HepG2 (cell line): Measurements from ENCODE around the gene PITX3. TPM values are rescaled to one million over a fixed set of nuclear protein-coding genes. Genes with fewer than 3 reads are reported as not detected.

Experiments
- ATAC-seq: fragments of 200-7000 bp; cut with Tn5 transposase; 3 replicates; pipeline ENCODE4 v1.9.1; 2020; ENCODE audit warnings: mild to moderate bottlenecking, moderate library complexity
- BruUV-seq: library from RNA; stranded (reverse); fragments of 400-500 nt; replicated peaks from 2 replicates; lab custom pipeline; 2021; lab: Mats Ljungman, UMichigan
- CTCF ChIA-PET: fragments of 300-600 bp; formaldehyde crosslinking; extraction: SDS; loops from one replicate; lab custom pipeline; 2021; ENCODE audit warnings: low total read pairs, inconsistent platforms, low intra/inter-chr PET ratio; lab: Yijun Ruan, JAX
- POLR2A ChIA-PET: fragments of 350-600 bp; sonication (Branson Sonifier 250); formaldehyde crosslinking; loops from one replicate; lab custom pipeline; 2020; ENCODE audit warnings: antibody characterized with exemption, inconsistent platforms; lab: Yijun Ruan, JAX
- DNase-seq: peaks from one replicate; pipeline ENCODE4 v3.0.0-alpha.2; 2015; ENCODE audit warnings: low spot score
- FAIRE-seq: peaks from 3 replicates; lab custom pipeline; 2011; peaks lifted over from hg19 to GRCh38; lab: Jason Lieb, UNC
- H2AFZ ChIP-seq: one replicate; pipeline ENCODE4 v1.6.1; 2011; ENCODE audit warnings: low read length, inconsistent platforms
- H3K27ac ChIP-seq: fragments of 300-600 bp; 3 replicates; pipeline ENCODE4 v1.8.0; 2011; ENCODE audit warnings: mixed run types, mild to moderate bottlenecking, mixed read lengths, low read length, inconsistent platforms; ENCODE audit not compliant: insufficient read depth; ENCODE audit errors: extremely low read length
- H3K27me3 ChIP-seq, 2 experiments: fragments of 200-600 bp in 1 of 2; 2 replicates in 1 of 2; 3 replicates in 1 of 2; pipeline versions ENCODE4 v1.6.0 to v1.8.0; 2011; ENCODE audit warnings: low read length in 2 of 2, mild to moderate bottlenecking in 2 of 2, moderate library complexity in 2 of 2, inconsistent platforms in 1 of 2; ENCODE audit not compliant: insufficient read depth in 2 of 2, control insufficient read depth in 1 of 2
- H3K36me3 ChIP-seq, 2 experiments: fragments of 200-600 bp in 1 of 2; replicated peaks in 1 of 2; 2 replicates in 1 of 2; 3 replicates in 1 of 2; pipeline versions ENCODE4 v1.5.1 to v1.8.0; 2011; ENCODE audit warnings: low read length in 2 of 2, inconsistent platforms in 1 of 2; ENCODE audit not compliant: insufficient read depth in 2 of 2, control insufficient read depth in 1 of 2
- H3K4me1 ChIP-seq: 2 replicates; pipeline ENCODE4 v1.5.1; 2012; ENCODE audit warnings: low read length, inconsistent platforms; ENCODE audit not compliant: insufficient read depth
- H3K4me2 ChIP-seq: 2 replicates; pipeline ENCODE4 v1.6.0; 2011; ENCODE audit warnings: low read depth, low read length, inconsistent platforms
- H3K4me3 ChIP-seq, 3 experiments: fragments of 200-600 bp in 1 of 3; sonication (generic), shearing (Covaris generic) in 1 of 3; replicated peaks in 1 of 3; 2 replicates each; pipeline ENCODE4 v1.5.1; 2011 to 2016; ENCODE audit warnings: low read length in 3 of 3, inconsistent platforms in 2 of 3, low read depth in 2 of 3, mild to moderate bottlenecking in 2 of 3, control low read depth in 1 of 3, mixed read lengths in 1 of 3; ENCODE audit not compliant: insufficient read depth in 1 of 3
- H3K79me2 ChIP-seq: one replicate; pipeline ENCODE4 v1.6.1; 2011; ENCODE audit warnings: low read length, inconsistent platforms; ENCODE audit not compliant: insufficient read depth
- H3K9ac ChIP-seq: 2 replicates; pipeline ENCODE4 v1.6.0; 2011; ENCODE audit warnings: mild to moderate bottlenecking, low read depth, low read length, inconsistent platforms; ENCODE audit not compliant: insufficient read depth
- H3K9me3 ChIP-seq: 2 replicates; pipeline ENCODE4 v1.5.1; 2012; ENCODE audit warnings: mild to moderate bottlenecking, low read length
- H4K20me1 ChIP-seq: 2 replicates; pipeline ENCODE4 v1.6.0; 2011; ENCODE audit warnings: inconsistent platforms, mild to moderate bottlenecking, low read length, moderate library complexity; ENCODE audit not compliant: insufficient read depth
- ARNT ChIP-seq: fragments of 450-650 bp; IDR thresholded peaks from 2 replicates; pipeline ENCODE4 v1.6.1; 2017
- CENPT ChIP-seq: sonication (generic); formaldehyde crosslinking; IDR thresholded peaks from 2 replicates; pipeline ENCODE4 v1.8.0; 2022; ENCODE audit warnings: low read depth, mild to moderate bottlenecking, moderate library complexity, missing genetic modification reagents
- HMGXB3 ChIP-seq: sonication (generic); formaldehyde crosslinking; IDR thresholded peaks from 2 replicates; pipeline ENCODE4 v1.4.0; 2020; ENCODE audit warnings: missing genetic modification reagents, borderline replicate concordance
- MTA3 ChIP-seq: sonication (generic); formaldehyde crosslinking; IDR thresholded peaks from 2 replicates; pipeline ENCODE4 v1.4.0; 2020; ENCODE audit warnings: missing genetic modification reagents
- NPAS2 ChIP-seq: sonication (generic); formaldehyde crosslinking; IDR thresholded peaks from 2 replicates; pipeline ENCODE4 v1.8.0; 2022; ENCODE audit warnings: mild to moderate bottlenecking, missing genetic modification reagents, borderline replicate concordance
- ZBTB2 ChIP-seq: sonication (generic); formaldehyde crosslinking; IDR thresholded peaks from 2 replicates; pipeline ENCODE4 v1.8.0; 2022; ENCODE audit warnings: low read depth, missing genetic modification reagents
- ZBTB40 ChIP-seq, 2 experiments: fragments of 450-650 bp in 1 of 2; sonication (generic) in 1 of 2; formaldehyde crosslinking in 1 of 2; IDR thresholded peaks; 2 replicates each; pipeline versions ENCODE4 v1.6.1 to v1.8.0; 2016 to 2022; ENCODE audit warnings: antibody characterized with exemption in 1 of 2, mild to moderate bottlenecking in 1 of 2, missing genetic modification reagents in 1 of 2
- ZNF790 ChIP-seq: sonication (generic); formaldehyde crosslinking; IDR thresholded peaks from 2 replicates; pipeline ENCODE4 v1.8.0; 2022; ENCODE audit warnings: missing genetic modification reagents, mild to moderate bottlenecking, borderline replicate concordance
- WGBS: methylation state at CpG from one replicate; pipeline ENCODE4 v1.1.6; 2017; ENCODE audit warnings: low lambda C conversion rate; 5-methylcytosine and 5-hydroxymethylcytosine counted together
- in situ Hi-C: cut with HindIII; loops from 2 replicates; pipeline ENCODE4 v1.10.0; 2017; ENCODE audit warnings: low pct_unique_long_range_greater_than_20kb; ENCODE audit not compliant: extremely low pct_ligation_motif_present
- intact Hi-C: fragments of 100-400 bp; cut with micrococcal nuclease; formaldehyde crosslinking; loops from one replicate; pipeline ENCODE4 v1.10.0; 2022; ENCODE audit not compliant: unreplicated experiment
- polyA plus RNA-seq, 8 experiments: library from polyadenylated mRNA; depleted of rRNA in 3 of 8; stranded (reverse) in 7 of 8; unstranded in 1 of 8; fragments of >200 nt; fragmentation: Illumina TruSeq in 4 of 8; extraction: Trizol in 4 of 8; gene quantifications; 2 replicates each; pipeline versions ENCODE4 v1.2.1 to v1.2.3, GENCODE V29; 2011 to 2016; ENCODE audit warnings: low read depth in 4 of 8, missing spikeins in 1 of 8, mixed read lengths in 1 of 8; ENCODE audit not compliant: insufficient read depth in 1 of 8
- total RNA-seq, 5 experiments: library from RNA; depleted of rRNA; stranded (reverse); fragments of >200 nt; fragmentation: Illumina TruSeq; extraction: Trizol; gene quantifications; 2 replicates each; pipeline ENCODE4 v1.2.3, GENCODE V29; 2016; ENCODE audit warnings: low read depth in 1 of 5

Gene PITX3
- total and polyA plus RNA-seq, 2 of the 13 experiments (the other 11 are each of a cell fraction or from before 2014, with no cell fraction given): not detected

GRCh38 chr10:102264371-102264770 is 23.1 kb upstream of the PITX3 start:
- no peak overlapping the region for H3K4me2 ChIP-seq
- H3K79me2 ChIP-seq: peaks cover 24% of the 10 kb centered on the region
- peaks cover 5 to 52% of the 10 kb centered on the region in 2 experiments for H3K36me3 ChIP-seq
- no peak for ATAC-seq
- WGBS: 94% methylated on average over 4 of the region's 4 CpGs
- no peak overlapping the region for H3K27ac ChIP-seq
- H2AFZ ChIP-seq: no peak overlapping the region
- H3K4me3 ChIP-seq: no peak overlapping the region
- intact Hi-C loops (no loop called here), in situ Hi-C loops (no loop called here)
- no peaks in the 10 kb centered on the region for H3K9me3 ChIP-seq
- POLR2A ChIA-PET: interaction anchor here (0.7 kb wide), 1 partner anchor 112 kb away, joined by 3 read pairs; the partner anchor contains the start of gene NOLC1
- H3K27me3 ChIP-seq: no peaks in the 10 kb centered on the region
- CTCF ChIA-PET: no interaction called here
- peaks cover 16% of the 10 kb centered on the region for H3K4me1 ChIP-seq
- FAIRE-seq: no peak
- BruUV-seq: no TSS peak
- H3K9ac ChIP-seq: no peak overlapping the region
- no peak for DNase-seq
- H4K20me1 ChIP-seq: peaks cover 7% of the 10 kb centered on the region; the same call in 1 of the 2 replicates
- TF ChIP-seq NPAS2 (CRISPR knock-in tag) (no peak), MTA3 (CRISPR knock-in tag) (no peak), ZBTB40 (IDR thresholded peaks at IDR 0.05) (no peak), ZBTB40 (CRISPR knock-in tag; IDR thresholded peaks at IDR 0.05) (no peak), CENPT (no peak), ZNF790 (no peak), ARNT (no peak), HMGXB3 (CRISPR knock-in tag) (no peak), ZBTB2 (CRISPR knock-in tag) (no peak)
